ENCODE results near the gene RTTN.

GRCh38 chr18:70029163-70029562 is 176.3 kb downstream of the RTTN start:
- TF ChIP-seq CREB1 (CRISPR knock-in tag; IDR thresholded peaks at IDR 0.05; ENCODE audit: low read depth), result no peak
- no peak for TF ChIP-seq POLR2AphosphoS5 (IDR thresholded peaks at IDR 0.05; ENCODE audit: low read depth)

All from GM23338 (cell line).